ENCODE data around the gene KAT8. TPM values are rescaled to one million over a fixed set of nuclear protein-coding genes. Genes with fewer than 3 reads are reported as not detected.

The KAT8 gene
- total and polyA plus RNA-seq, 9 of the 15 experiments (the other 6 are each of a cell fraction or from before 2014, with no cell fraction given): 10.0 to 98.5 (median 76.4) TPM

DNA sequence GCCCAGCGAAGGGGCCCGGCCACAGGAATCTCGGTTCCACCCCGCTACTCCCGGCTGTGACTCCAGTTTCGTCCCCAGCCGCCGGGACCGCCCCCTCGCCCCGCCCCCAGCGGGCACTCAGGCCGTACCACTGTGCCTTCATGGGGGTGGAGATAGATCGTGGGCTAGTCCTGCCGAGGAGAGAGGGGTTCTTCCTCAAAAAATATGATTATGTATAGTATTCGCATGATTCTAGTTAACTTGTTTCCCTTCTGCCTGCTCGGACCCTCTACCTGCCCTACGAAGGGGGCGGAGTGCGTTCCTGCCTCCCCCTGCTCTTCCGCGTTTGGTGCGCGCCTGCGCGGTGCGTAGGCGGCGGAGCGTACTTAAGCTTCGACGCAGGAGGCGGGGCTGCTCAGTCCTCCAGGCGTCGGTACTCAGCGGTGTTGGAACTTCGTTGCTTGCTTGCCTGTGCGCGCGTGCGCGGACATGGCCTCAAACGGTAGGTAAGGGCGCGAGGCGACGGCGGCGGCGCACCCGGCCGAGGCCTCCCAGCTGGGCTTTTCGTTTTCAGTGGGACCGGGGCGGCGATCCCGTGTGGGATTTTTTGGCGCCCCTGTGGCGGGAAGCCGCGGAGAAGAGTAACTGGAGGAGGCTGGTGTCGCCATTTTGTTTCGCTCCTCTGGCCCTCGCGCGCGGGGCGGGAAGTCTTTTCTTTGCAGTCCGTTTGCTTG, 62.4 kb downstream of the KAT8 start, which contains the start of gene FUS (continued):
- TF ChIP-seq NR4A1 (CRISPR knock-in tag; IDR thresholded peaks at IDR 0.05): no peak
- TF ChIP-seq NR4A1 (tag; IDR thresholded peaks at IDR 0.05): no peak
- no peak for TF ChIP-seq POLR3G (IDR thresholded peaks at IDR 0.05; ENCODE audit: extremely low read depth, insufficient read length, insufficient replicate concordance)
- TF ChIP-seq, protein P1, sequence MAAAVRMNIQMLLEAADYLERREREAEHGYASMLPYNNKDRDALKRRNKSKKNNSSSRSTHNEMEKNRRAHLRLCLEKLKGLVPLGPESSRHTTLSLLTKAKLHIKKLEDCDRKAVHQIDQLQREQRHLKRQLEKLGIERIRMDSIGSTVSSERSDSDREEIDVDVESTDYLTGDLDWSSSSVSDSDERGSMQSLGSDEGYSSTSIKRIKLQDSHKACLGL (CRISPR knock-in tag; IDR thresholded peaks at IDR 0.05; ENCODE audit: borderline replicate concordance, poor library complexity, severe bottlenecking): no peak
- peak; percentile 75 for TF ChIP-seq ZNF175 (CRISPR knock-in tag; IDR thresholded peaks at IDR 0.05; ENCODE audit: low read depth)
- no peak for TF ChIP-seq HSF4 (CRISPR knock-in tag; IDR thresholded peaks at IDR 0.05; ENCODE audit: borderline replicate concordance)
- TF ChIP-seq, protein P2, sequence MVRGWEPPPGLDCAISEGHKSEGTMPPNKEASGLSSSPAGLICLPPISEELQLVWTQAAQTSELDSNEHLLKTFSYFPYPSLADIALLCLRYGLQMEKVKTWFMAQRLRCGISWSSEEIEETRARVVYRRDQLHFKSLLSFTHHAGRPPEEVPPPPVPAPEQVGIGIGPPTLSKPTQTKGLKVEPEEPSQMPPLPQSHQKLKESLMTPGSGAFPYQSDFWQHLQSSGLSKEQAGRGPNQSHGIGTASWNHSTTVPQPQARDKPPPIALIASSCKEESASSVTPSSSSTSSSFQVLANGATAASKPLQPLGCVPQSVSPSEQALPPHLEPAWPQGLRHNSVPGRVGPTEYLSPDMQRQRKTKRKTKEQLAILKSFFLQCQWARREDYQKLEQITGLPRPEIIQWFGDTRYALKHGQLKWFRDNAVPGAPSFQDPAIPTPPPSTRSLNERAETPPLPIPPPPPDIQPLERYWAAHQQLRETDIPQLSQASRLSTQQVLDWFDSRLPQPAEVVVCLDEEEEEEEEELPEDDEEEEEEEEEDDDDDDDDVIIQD (CRISPR knock-in tag; IDR thresholded peaks at IDR 0.05): no peak
- TF ChIP-seq KLF1 (tag; IDR thresholded peaks at IDR 0.05): peak; percentile 66
- TF ChIP-seq BRD9 (IDR thresholded peaks at IDR 0.05; ENCODE audit: low read depth, partially characterized antibody): peak; percentile 26
- peak; percentile 22; the same call in 1 of the 2 replicates for TF ChIP-seq MXI1 (IDR thresholded peaks at IDR 0.05; ENCODE audit: low read depth, low read length)
- TF ChIP-seq CBX5 (IDR thresholded peaks at IDR 0.05; ENCODE audit: borderline replicate concordance, low read depth): 0 out of 2 replicates have a peak, but pooled peaks have one; percentile 20
- peak; percentile 54; the same call in 1 of the 2 replicates for TF ChIP-seq ZNF143 (CRISPR knock-in tag; IDR thresholded peaks at IDR 0.05)
- TF ChIP-seq, protein P3, sequence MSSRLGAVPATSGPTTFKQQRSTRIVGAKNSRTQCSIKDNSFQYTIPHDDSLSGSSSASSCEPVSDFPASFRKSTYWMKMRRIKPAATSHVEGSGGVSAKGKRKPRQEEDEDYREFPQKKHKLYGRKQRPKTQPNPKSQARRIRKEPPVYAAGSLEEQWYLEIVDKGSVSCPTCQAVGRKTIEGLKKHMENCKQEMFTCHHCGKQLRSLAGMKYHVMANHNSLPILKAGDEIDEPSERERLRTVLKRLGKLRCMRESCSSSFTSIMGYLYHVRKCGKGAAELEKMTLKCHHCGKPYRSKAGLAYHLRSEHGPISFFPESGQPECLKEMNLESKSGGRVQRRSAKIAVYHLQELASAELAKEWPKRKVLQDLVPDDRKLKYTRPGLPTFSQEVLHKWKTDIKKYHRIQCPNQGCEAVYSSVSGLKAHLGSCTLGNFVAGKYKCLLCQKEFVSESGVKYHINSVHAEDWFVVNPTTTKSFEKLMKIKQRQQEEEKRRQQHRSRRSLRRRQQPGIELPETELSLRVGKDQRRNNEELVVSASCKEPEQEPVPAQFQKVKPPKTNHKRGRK (tag; IDR thresholded peaks at IDR 0.05): no peak
- TF ChIP-seq, protein P4, sequence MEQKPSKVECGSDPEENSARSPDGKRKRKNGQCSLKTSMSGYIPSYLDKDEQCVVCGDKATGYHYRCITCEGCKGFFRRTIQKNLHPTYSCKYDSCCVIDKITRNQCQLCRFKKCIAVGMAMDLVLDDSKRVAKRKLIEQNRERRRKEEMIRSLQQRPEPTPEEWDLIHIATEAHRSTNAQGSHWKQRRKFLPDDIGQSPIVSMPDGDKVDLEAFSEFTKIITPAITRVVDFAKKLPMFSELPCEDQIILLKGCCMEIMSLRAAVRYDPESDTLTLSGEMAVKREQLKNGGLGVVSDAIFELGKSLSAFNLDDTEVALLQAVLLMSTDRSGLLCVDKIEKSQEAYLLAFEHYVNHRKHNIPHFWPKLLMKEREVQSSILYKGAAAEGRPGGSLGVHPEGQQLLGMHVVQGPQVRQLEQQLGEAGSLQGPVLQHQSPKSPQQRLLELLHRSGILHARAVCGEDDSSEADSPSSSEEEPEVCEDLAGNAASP (IDR thresholded peaks at IDR 0.05): no peak
- TF ChIP-seq ZBTB17 (CRISPR knock-in tag; IDR thresholded peaks at IDR 0.05): peak; percentile 69; the same call in 1 of the 2 replicates
- TF ChIP-seq, protein P5, sequence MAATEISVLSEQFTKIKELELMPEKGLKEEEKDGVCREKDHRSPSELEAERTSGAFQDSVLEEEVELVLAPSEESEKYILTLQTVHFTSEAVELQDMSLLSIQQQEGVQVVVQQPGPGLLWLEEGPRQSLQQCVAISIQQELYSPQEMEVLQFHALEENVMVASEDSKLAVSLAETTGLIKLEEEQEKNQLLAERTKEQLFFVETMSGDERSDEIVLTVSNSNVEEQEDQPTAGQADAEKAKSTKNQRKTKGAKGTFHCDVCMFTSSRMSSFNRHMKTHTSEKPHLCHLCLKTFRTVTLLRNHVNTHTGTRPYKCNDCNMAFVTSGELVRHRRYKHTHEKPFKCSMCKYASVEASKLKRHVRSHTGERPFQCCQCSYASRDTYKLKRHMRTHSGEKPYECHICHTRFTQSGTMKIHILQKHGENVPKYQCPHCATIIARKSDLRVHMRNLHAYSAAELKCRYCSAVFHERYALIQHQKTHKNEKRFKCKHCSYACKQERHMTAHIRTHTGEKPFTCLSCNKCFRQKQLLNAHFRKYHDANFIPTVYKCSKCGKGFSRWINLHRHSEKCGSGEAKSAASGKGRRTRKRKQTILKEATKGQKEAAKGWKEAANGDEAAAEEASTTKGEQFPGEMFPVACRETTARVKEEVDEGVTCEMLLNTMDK (IDR thresholded peaks at IDR 0.05; ENCODE audit: borderline replicate concordance, insufficient read depth, low read depth, low read length, poor library complexity, severe bottlenecking): no peak
- TF ChIP-seq IRF2 (CRISPR knock-in tag; IDR thresholded peaks at IDR 0.05): no peak
- peak; percentile 93; the same call in 1 of the 2 replicates for TF ChIP-seq RBM14 (IDR thresholded peaks at IDR 0.05; ENCODE audit: borderline replicate concordance, insufficient read depth, low read depth, low read length)
- TF ChIP-seq CBX8 (IDR thresholded peaks at IDR 0.05; ENCODE audit: borderline replicate concordance, extremely low read depth, low read depth, low read length, poor library complexity, severe bottlenecking): no peak
